ENCODE measurements around the gene LIX1.
"Not testable (repeated sequence)": the region's sequence is repeated elsewhere in the genome, so short reads cannot be mapped to it uniquely, and the experiment has no call there.

The LIX1 gene

GRCh38 chr5:97141539-97141938 is 872 bp downstream of the LIX1 start:
- DNase-seq (ENCODE audit: low read depth) = no peak

DNA sequence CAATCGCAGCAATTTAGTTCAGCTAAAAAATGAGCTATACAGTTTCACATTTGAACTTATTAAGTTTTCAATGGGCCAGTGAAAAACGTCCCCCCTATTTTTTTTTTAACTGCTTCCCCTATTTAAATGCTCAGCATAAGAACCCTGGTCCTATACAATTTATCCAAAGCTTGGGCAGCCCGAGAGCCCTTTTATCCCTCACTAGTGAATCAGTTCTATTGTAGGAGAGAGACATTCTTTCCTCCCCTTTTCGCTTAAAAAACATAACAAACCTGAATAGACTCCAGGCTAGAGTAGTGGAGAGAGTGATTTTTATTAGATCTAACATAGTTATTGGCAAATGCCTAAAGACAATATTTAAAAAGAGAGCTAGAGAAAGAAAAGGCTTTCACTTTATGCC is 1.4 kb downstream of the LIX1 start:
- no peak for DNase-seq (ENCODE audit: low read depth)

DNA sequence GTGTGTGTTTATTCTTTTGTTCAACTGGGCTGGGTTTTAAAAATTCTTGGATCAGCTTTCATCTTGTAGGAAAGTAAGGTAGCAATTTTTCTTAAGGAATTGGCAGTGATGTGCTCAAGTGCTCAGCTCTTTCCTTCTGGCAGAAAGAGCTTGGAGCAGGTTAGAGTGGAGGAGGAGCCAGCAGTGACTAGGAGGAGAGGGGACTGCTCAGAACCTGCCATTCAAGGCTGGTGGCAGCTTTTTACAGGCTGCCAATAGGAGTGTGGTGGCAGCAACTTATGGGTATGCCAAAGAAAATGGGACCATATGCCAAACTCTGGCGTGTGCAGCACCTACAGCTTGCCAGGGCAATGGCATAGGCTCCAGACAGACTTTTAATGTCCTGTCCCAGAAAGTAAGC is 2.2 kb downstream of the LIX1 start:
- DNase-seq (ENCODE audit: low read depth) = not testable (repeated sequence)

GRCh38 chr5:97136475-97136874 is 5.9 kb downstream of the LIX1 start:
- no peak for DNase-seq (ENCODE audit: low read depth)

GRCh38 chr5:97135868-97136267 is 6.5 kb downstream of the LIX1 start:
- no peak for DNase-seq (ENCODE audit: low read depth)

- DNase-seq (ENCODE audit: low read depth) = no peak
These were observed 7.8 kb downstream of the LIX1 start for GRCh38 chr5:97134634-97135033.

- no peak for DNase-seq (ENCODE audit: low read depth)
These were observed 9.3 kb downstream of the LIX1 start for GRCh38 chr5:97133101-97133500.

DNA sequence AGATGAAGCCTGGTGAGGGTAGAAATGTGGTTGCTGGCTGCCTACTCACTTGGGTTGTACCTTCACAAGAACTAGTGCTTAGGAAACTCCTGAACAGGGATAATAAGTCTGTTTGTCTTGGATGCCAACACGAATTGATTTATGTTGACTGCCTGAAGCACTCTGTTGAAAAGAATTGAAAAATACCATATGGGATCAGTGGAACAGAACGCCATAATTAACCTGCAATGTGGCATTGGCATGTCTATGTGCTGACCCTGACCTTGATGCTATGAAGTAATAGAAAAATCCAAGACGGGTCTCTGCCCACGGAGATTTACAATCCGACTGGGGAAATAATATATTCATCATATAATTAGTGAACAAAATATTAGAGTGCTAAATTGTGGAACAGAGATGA is 10.5 kb downstream of the LIX1 start:
- DNase-seq (ENCODE audit: low read depth) = no peak

- no peak for DNase-seq (ENCODE audit: low read depth)
These were observed 11.2 kb downstream of the LIX1 start for GRCh38 chr5:97131139-97131710.

DNA sequence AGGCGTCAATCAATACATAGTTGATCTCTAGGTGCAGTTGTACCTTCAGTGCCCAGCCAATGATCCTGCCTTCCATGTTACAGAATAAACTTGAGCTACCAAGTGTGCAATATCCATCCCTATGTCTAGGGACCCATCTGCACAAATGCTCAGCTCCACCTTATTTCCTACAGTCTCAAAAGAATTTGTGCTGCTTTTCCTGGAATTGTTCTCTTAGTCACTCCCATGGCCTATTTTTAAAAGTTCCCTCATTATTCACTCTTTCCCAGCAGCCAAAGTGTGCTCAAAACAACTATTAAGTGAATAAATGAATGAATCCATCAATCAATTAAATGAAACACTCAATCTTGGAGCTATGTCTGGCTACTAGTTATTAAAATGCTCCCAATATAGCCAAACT is 14.7 kb downstream of the LIX1 start:
- no peak for DNase-seq (ENCODE audit: low read depth)

DNA sequence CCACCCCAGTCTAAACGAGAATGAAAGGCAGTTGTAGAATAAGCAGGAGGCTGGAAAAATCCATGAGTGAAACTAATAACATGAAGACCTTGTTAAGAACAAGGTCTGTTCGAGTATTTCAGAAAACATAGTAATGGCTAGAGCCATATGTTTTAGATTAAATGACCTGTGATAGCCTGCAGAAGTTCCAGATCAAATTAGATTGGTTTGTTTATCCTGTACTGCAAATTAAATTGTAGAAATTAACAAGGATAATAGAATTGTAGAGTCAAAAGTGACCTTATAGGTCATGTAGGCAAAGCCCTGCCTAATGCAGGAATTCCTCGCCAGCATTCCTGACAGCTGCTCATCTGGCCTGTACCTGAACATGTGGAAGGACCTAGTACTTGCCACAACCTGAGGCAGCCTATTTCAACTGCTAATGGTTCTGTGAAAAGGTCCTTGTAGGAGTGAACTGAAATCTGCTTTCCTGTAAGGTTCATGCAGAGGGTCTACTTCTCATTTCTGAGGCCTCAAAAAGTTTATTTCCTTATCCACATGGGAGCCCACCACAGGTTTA is 17.2 kb downstream of the LIX1 start:
- DNase-seq (ENCODE audit: low read depth) = no peak

DNA sequence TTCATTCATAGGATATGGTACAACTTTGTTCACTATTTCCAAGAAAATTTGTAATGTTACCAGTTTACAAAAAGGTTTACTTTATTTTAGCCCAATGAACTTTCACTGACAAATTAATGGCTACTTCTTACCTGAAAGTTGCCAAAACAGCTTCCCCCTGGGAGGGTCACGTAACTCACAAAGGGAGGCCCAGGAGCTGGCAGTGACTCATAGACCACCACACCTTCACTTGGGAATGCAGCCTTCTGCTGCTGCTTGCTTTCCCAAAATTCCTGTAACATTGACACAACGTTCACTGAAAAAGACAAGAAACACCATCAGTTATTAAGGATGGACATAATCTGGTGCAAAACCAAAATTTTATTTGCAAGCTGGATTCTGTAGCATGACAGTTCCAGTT is 18.1 kb downstream of the LIX1 start:
- no peak for DNase-seq (ENCODE audit: low read depth)

GRCh38 chr5:97121848-97122247 is 20.6 kb downstream of the LIX1 start:
- no peak for DNase-seq (ENCODE audit: low read depth)

GRCh38 chr5:97120195-97120594 is 22.2 kb downstream of the LIX1 start:
- DNase-seq (ENCODE audit: low read depth) = no peak

DNA sequence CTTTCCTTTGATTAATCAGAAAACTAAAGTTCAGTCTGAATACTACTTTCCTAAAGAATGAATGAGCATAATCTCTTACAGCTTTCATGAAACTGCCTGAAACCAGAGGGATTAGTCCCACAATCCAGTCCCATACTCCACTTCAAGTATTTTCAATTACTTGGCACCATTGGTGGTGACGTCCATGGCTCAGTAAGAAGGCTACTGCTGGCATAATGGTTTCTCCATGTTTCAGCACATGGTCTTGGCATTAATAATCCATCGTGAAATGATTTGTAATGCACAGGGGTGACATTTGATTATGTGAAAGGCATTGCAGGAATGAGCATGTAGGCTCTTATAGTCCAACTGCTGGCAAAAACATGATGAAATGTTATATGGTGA is 23.4 kb downstream of the LIX1 start:
- DNase-seq (ENCODE audit: low read depth) = no peak

DNA sequence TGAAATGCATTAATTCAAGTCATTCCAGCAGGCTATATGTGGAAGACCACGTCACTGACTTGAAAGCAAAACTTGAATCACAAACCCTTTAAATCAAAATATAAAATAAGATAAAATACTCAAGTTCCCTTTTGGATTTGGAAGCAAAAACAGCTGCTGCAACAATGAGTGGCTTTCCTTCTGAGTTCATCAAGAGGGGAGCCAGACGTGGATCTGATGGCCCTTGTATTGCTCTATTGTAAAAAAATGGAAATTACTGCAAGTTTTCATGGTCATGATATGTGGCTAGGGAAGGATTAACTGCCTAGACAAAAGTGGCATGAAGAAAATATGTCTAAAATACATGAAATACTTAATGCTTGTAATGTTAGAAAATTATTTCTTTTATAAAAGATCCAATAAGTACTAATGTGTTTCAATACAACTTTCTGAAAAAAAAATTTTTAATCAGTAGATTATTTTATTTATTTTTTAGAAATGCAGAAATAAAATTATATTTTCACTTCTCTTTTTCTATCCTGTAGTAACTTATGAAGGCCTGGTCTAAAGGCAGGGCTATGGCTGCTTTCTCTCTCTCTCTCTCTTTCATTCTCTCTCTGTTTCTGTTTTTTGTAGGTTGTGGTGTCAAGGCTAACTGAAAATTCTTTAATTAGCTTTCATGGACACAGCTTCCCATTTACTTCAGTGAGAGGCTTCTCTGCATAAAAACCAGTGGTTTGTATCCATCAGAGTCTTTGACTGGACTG is 24.0 kb downstream of the LIX1 start:
- no peak for DNase-seq (ENCODE audit: low read depth)

DNA sequence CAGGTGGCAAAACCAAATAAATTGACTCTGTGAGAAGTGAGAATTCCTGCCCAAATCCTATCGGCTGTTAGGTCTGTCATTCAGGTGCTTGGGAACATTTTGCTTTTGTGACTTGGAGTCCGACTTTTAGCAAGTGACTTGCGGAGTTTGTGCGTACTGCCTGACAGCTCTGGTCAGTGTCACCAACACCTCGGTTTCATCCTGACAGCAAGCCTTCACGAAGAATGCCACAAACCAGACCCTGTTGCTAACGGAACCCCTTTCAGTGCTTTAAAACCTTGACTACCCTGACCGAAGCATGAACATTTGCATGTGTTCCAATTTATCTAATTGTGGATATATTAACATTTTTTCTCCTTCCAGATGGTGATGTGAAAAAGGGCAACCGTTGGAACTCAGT is 26.5 kb downstream of the LIX1 start:
- DNase-seq (ENCODE audit: low read depth) = no peak

- DNase-seq (ENCODE audit: low read depth) = no peak
These were observed 30.2 kb downstream of the LIX1 start for GRCh38 chr5:97112230-97112629.

DNA sequence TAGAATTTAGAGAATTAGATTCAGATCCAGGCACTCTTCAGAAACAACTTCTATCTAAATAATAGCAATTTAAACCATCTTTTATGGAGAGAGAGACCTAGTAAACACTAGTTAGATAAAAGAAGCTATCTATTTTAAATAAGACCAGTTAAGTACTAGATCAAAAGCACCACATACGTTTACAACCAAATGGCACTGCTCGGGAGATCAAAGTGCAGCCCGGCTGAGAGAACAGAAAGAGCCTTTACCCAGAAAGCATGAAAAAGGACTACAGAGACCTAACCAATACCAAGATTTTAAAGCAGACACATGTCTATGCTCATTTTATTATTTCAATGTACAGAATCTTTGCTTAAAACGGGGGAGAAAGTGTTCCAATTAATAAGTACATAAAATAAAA is 30.8 kb downstream of the LIX1 start:
- no peak for DNase-seq (ENCODE audit: low read depth)

- no peak for DNase-seq (ENCODE audit: low read depth)
These were observed 31.4 kb downstream of the LIX1 start for GRCh38 chr5:97111004-97111403.

- DNase-seq (ENCODE audit: low read depth) = no peak
These were observed 35.1 kb downstream of the LIX1 start for GRCh38 chr5:97107318-97107717.

GRCh38 chr5:97106216-97106581 is 36.2 kb downstream of the LIX1 start:
- DNase-seq (ENCODE audit: low read depth) = no peak

DNA sequence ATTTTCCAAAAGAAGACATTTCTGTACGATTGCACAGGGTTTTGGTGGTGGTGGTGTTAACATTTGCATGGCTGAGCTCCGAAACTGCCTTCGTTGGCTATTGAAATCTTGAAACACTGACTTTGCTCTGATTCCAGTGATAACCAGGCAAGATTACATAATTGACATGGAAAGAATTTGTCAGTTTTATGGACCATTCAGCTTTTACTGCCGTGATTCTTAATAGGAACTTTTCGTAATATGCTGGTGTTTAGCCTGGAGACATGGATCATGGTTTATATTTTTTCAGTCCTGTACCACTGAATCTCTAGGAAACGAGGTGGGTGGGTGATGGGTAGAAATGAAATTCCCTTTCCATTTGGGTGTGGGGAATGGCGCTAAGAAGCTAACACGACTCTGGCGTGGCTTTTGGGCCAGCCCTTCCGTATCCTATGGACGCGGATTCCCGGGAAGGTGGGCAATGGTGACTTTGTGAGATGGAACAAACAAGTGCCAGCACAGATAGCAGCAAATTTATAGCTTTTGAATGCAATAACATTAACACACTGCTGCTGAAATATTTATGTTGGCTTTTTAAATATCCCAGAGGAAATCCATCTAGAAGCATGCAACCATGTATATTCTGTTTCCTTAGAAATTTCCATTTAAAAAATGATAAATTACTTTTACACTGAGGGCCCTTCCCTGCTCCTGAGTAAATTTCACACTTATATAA is 36.8 kb downstream of the LIX1 start:
- DNase-seq (ENCODE audit: low read depth) = no peak

Measured in activated T-cell treated with anti-CD3 and anti-CD28 coated beads for 1 hour (primary cell).